H1 (cell line): ENCODE results near the gene LYL1. TPM values are rescaled to one million over a fixed set of nuclear protein-coding genes. Genes with fewer than 3 reads are reported as not detected.

Experiments used
- ATF2 ChIP-seq: IDR thresholded peaks from 2 replicates; pipeline ENCODE4 v1.6.1; 2012; ENCODE audit warnings: low read length, inconsistent platforms
- BACH1 ChIP-seq: IDR thresholded peaks from 2 replicates; pipeline ENCODE4 v1.6.1; 2012; ENCODE audit warnings: low read length, improper control_type of control experiment
- CBX8 ChIP-seq: fragments of 300-800, 300-1000 bp; sonication (generic); IDR thresholded peaks from 2 replicates; pipeline ENCODE4 v1.7.1; 2016; ENCODE audit warnings: low read depth, low read length, borderline replicate concordance
- EP300 ChIP-seq, 2 experiments: IDR thresholded peaks; 1 replicate in 1 of 2; 2 replicates in 1 of 2; pipeline ENCODE4 v1.6.1; 2011 to 2012; ENCODE audit warnings: low read depth in 2 of 2, low read length in 2 of 2, mild to moderate bottlenecking in 2 of 2, borderline replicate concordance in 1 of 2, inconsistent platforms in 1 of 2, moderate library complexity in 1 of 2
- GTF2F1 ChIP-seq: IDR thresholded peaks from 2 replicates; pipeline ENCODE4 v1.6.1; 2012; ENCODE audit warnings: low read depth, low read length, improper control_type of control experiment, borderline replicate concordance
- MAX ChIP-seq: IDR thresholded peaks from 2 replicates; pipeline ENCODE4 v1.6.1; 2012; ENCODE audit warnings: inconsistent platforms
- NRF1 ChIP-seq: IDR thresholded peaks from 2 replicates; pipeline ENCODE4 v1.6.1; 2011; ENCODE audit warnings: mild to moderate bottlenecking, low read depth, low read length, improper control_type of control experiment
- PHF8 ChIP-seq: fragments of 200-600 bp; sonication (generic); conservative IDR thresholded peaks from 2 replicates; pipeline ENCODE4 v1.7.1; 2012; ENCODE audit warnings: low read depth, mild to moderate bottlenecking, inconsistent platforms, low read length, moderate library complexity
- RBBP5 ChIP-seq: IDR thresholded peaks from 2 replicates; pipeline ENCODE4 v1.7.1; 2012; ENCODE audit warnings: low read depth, mild to moderate bottlenecking, inconsistent platforms, low read length, moderate library complexity, borderline replicate concordance
- RFX5 ChIP-seq: IDR thresholded peaks from 2 replicates; pipeline ENCODE4 v1.6.1; 2011; ENCODE audit warnings: low read depth, low read length, improper control_type of control experiment, borderline replicate concordance
- SIN3A ChIP-seq, 2 experiments: IDR thresholded peaks in 1 of 2; conservative IDR thresholded peaks in 1 of 2; 2 replicates each; pipeline ENCODE4 v1.6.1; 2011 to 2012; ENCODE audit warnings: low read length in 2 of 2, improper control_type of control experiment in 1 of 2, low read depth in 1 of 2, mild to moderate bottlenecking in 1 of 2
- SP2 ChIP-seq: IDR thresholded peaks from 2 replicates; pipeline ENCODE4 v1.6.1; 2012; ENCODE audit warnings: mild to moderate bottlenecking, low read length, inconsistent platforms
- SP4 ChIP-seq: IDR thresholded peaks from 2 replicates; pipeline ENCODE4 v1.6.1; 2012; ENCODE audit warnings: low read length, inconsistent platforms
- TAF1 ChIP-seq: IDR thresholded peaks from 2 replicates; pipeline ENCODE4 v1.6.1; 2011; ENCODE audit warnings: mild to moderate bottlenecking, low read depth, low read length
- TAF7 ChIP-seq: optimal IDR thresholded peaks from 2 replicates; pipeline ENCODE3; 2011; ENCODE audit warnings: low read depth, mild to moderate bottlenecking, inconsistent platforms, low read length, moderate library complexity, borderline replicate concordance
- TBP ChIP-seq: IDR thresholded peaks from 2 replicates; pipeline ENCODE4 v1.6.1; 2011; ENCODE audit warnings: low read depth, low read length, improper control_type of control experiment
- TCF12 ChIP-seq: IDR thresholded peaks from 2 replicates; pipeline ENCODE4 v1.6.1; 2011; ENCODE audit warnings: low read depth, mild to moderate bottlenecking, low read length
- USF2 ChIP-seq: IDR thresholded peaks from 2 replicates; pipeline ENCODE4 v1.6.1; 2011; ENCODE audit warnings: low read length, improper control_type of control experiment
- ZNF274 ChIP-seq: IDR thresholded peaks from 2 replicates; pipeline ENCODE4 v1.7.0; 2012; ENCODE audit warnings: low read length, borderline replicate concordance; ENCODE audit errors: extremely low read depth
- polyA plus RNA-seq, 7 experiments: library from polyadenylated mRNA; depleted of rRNA in 3 of 7; stranded (reverse) in 5 of 7; unstranded in 2 of 7; fragments of >200 nt in 5 of 7; fragments of 200-250 nt in 2 of 7; gene quantifications; 1 replicate in 5 of 7; 2 replicates in 1 of 7; 4 replicates in 1 of 7; pipeline versions ENCODE4 v1.2.1 to v1.2.3, GENCODE V29; 2011 to 2013; ENCODE audit warnings: missing spikeins in 2 of 7, mixed read lengths in 2 of 7
- total RNA-seq: library from RNA; stranded (reverse); fragmentation: NEBNext Ultra II Directional; extraction: Animal tissue kit (Norgen Biotek cat#: 25700); gene quantifications from 2 replicates; pipeline ENCODE4 v1.2.1, GENCODE V29; 2021

Gene LYL1
- total and polyA plus RNA-seq, 2 of the 8 experiments (the other 6 are each of a cell fraction or from before 2014, with no cell fraction given), result 0.58 to 0.76 TPM

GRCh38 chr19:13151605-13152355 is 49.1 kb upstream of the LYL1 start (continued):
- TF ChIP-seq CBX8 (no peak), ZNF274 (no peak), PHF8 (no peak), EP300 (IDR thresholded peaks at IDR 0.05; ENCODE audit: borderline replicate concordance in 1 of 2, low read depth in 2 of 2, low read length in 2 of 2) (0 out of 3 replicates have a peak, but pooled peaks of 1 of the 2 experiments have one; percentile 24), TAF1 (peak; percentile 86), BACH1 (no peak; the same call in 1 of the 2 replicates), MAX (peak; percentile 92), ATF2 (peak; percentile 12; the same call in 1 of the 2 replicates), NRF1 (no peak), TCF12 (no peak), TBP (peak; percentile 84), RBBP5 (0 out of 2 replicates have a peak, but pooled peaks have one; percentile 31), GTF2F1 (peak; percentile 76; the same call in 1 of the 2 replicates), SIN3A (conservative IDR thresholded peaks at IDR 0.05 in 1 of 2, IDR thresholded peaks at IDR 0.05 in 1 of 2; ENCODE audit: low read depth in 1 of 2, low read length in 2 of 2) (peak; percentile 44 to 55; a peak in 2 of 4 replicates), TAF7 (peak; percentile 84), RFX5 (no peak), SP4 (no peak; the same call in 1 of the 2 replicates), USF2 (0 out of 2 replicates have a peak, but pooled peaks have one; percentile 44), SP2 (no peak)
